Measurements from ENCODE around the gene REG1B. TPM values are rescaled to one million over a fixed set of nuclear protein-coding genes. Genes with fewer than 3 reads are reported as not detected.

REG1B gene
- total and polyA plus RNA-seq, 2 donors (not counting 3 experiments of a cell fraction or from before 2014, with no cell fraction given), result not detected

DNA sequence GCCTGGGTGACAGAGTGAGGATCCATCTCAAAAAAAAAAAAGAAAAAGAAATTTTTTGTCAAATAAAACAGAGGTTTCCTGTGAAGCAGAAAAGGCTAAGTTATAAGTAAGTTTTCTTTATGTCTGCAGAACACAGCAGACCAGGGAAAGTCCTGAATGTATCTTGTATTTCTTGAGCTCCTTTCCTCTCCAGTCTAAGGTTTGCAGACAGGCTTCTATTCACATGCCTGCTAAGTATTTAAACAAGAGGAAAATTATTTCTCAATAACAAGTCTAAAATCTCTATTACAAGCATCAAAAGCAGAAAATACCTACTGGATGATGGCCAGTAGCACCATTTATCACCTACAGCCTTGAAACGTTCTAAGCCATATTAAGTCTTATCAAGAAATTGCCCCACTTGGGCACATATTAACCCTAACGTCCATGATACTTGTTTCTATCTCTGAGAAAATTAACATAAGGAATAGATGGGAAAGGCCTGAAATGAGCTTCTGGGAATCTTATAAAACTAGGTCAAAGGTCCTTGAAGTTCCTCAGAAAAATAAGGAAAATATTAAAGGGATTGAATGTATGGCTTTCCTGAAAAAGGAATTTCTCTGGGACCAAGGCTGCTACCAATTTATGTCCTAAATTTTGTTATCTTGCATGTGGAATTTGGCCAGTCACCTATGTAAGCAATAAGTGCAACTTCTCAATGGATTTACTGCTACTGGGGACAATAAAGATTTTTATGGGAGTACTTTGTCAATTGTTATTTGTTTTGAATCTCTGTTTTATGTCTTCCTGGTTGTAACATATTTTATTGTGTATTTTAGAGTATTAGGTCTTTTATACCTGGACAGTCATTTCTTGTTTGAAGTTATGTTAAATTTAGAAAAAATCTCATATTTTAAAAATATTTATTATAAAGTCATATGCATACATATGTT lies 29.5 kb upstream of the REG1B start:
- no peak overlapping the region for H2AFZ ChIP-seq (ENCODE audit: low read depth, low read length)
- H3K4me2 ChIP-seq (ENCODE audit: insufficient read depth, low read length), result no peak overlapping the region
- dilution Hi-C loops (cut with MboI; ENCODE audit: extremely low pct_ligation_motif_present, low sequenced_read_pairs), result no loop called here
- no peaks in the 10 kb centered on the region for H4K20me1 ChIP-seq (replicated peaks; ENCODE audit: control insufficient read depth, extremely low read depth, insufficient read depth, low read length)
- H3K79me2 ChIP-seq (ENCODE audit: control insufficient read depth, insufficient read depth, low read length), result no peaks in the 10 kb centered on the region
- ChIA-PET POLR2A (no interaction called here), CTCF (no interaction called here)
- peaks cover 3% of the 10 kb centered on the region for H3K9me3 ChIP-seq (replicated peaks; ENCODE audit: control insufficient read depth, insufficient read depth, low read length)
- TF ChIP-seq MYC (IDR thresholded peaks at IDR 0.05; ENCODE audit: low read depth, low read length) (no peak), CTCF (IDR thresholded peaks at IDR 0.05; ENCODE audit: extremely low read depth in 1 of 2, insufficient read depth in 1 of 2, low read depth in 1 of 2, low read length in 2 of 2) (no peak), EZH2 (IDR thresholded peaks at IDR 0.05; ENCODE audit: borderline replicate concordance, low read depth, low read length, severe bottlenecking) (no peak), FOS (IDR thresholded peaks at IDR 0.05; ENCODE audit: borderline replicate concordance, insufficient read depth, low read length) (no peak), MAX (IDR thresholded peaks at IDR 0.05; ENCODE audit: insufficient read depth, insufficient read length) (no peak), JUN (IDR thresholded peaks at IDR 0.05; ENCODE audit: borderline replicate concordance, insufficient read depth, insufficient read length, low read depth) (no peak), GATA2 (IDR thresholded peaks at IDR 0.05; ENCODE audit: insufficient read depth, insufficient read length, low read depth, low read length) (no peak), POLR2A (IDR thresholded peaks at IDR 0.05; ENCODE audit: low read depth, low read length) (no peak), POLR2AphosphoS5 (IDR thresholded peaks at IDR 0.05; ENCODE audit: insufficient read depth, low read depth, low read length) (no peak)
- no TSS peak for BruUV-seq (replicated peaks)
- no peak overlapping the region for H3K27ac ChIP-seq (ENCODE audit: insufficient read depth, low read depth, low read length)
- DNase-seq (ENCODE audit: low read depth, low spot score), result no peak
- no peaks in the 10 kb centered on the region for H3K27me3 ChIP-seq (ENCODE audit: control insufficient read depth in 2 of 2, insufficient read depth in 2 of 2, low read length in 2 of 2)
- no peaks in the 10 kb centered on the region for H3K9me1 ChIP-seq (replicated peaks; ENCODE audit: control insufficient read depth, extremely low read depth, insufficient read depth, low read length)
- H3K4me1 ChIP-seq (ENCODE audit: control insufficient read depth, extremely low read depth, insufficient read depth, low read length), result no peaks in the 10 kb centered on the region
- H3K36me3 ChIP-seq (ENCODE audit: control insufficient read depth in 2 of 2, extremely low read depth in 1 of 2, insufficient read depth in 2 of 2, low read length in 2 of 2), result no peaks in the 10 kb centered on the region
- H3K4me3 ChIP-seq (replicated peaks in 1 of 3; ENCODE audit: insufficient read depth in 1 of 3, low read depth in 1 of 3, low read length in 3 of 3), result no peak overlapping the region
- intact Hi-C loops (cut with micrococcal nuclease), result no loop called here
- no peak overlapping the region for H3K9ac ChIP-seq (replicated peaks; ENCODE audit: extremely low read depth, insufficient read depth, low read length)
- no peak for FAIRE-seq
